Stimulated activated CD4-positive, alpha-beta T cell treated with anti-CD3 and anti-CD28 coated beads, TNF-alpha, amount 100 ng/mL, for 24 hours (primary cell): Measurements from ENCODE around the gene MBD2.

Experiments
- DNase-seq, 3 experiments: peaks; one replicate each; pipeline ENCODE4 v3.0.0-alpha.2; 2020; ENCODE audit warnings: low read depth in 3 of 3

Gene MBD2

DNA sequence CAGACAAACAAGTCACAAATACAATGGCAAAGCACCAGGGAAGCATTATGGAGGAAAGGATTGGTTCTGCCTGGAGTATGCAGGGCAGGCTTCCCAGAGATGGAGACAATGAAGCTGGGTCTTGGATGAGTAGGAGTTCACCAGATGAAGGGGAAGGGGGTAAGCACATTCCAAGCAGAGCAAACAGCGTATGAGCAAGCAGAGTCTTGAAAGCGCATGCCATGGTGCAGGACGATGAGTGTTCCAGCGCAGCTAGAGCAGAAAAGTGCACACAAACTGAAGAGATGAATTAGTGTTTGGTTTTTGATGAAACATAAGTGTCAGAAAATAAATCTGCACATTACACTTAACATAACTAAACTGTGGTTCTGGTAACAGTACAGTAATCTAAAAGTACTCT, 21.6 kb downstream of the MBD2 start:
- DNase-seq, result no peak

DNA sequence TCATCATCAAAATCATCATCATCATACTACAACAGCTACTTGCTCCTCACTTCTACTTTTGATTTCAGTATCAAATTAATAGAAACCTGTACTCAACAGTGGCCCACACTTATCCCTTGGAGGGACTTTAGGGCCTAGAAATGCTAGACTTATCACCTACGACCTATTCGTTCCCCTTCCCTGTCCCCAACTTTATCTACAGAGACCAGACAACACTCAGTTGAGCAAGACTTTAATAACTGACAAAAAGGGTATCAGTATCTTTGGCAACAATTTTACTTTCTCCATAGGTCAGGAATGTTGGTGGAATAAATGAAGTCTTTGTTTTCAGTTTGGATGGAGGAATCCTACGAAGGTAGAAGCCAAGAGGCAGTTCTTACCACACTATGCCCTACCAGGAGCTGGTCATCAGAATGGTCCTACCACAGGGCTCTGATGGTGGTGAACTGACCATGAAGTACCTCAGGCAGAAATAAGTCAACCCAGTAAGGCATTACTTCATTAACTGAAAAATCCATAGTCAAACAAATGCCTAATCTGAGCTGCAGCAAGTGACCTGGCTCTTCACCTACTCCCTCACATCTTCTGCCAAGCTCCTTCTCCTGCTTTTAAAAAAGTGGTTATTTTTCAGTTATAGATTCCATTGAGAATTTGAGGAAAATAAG, 26.6 kb downstream of the MBD2 start:
- no peak for DNase-seq

DNA sequence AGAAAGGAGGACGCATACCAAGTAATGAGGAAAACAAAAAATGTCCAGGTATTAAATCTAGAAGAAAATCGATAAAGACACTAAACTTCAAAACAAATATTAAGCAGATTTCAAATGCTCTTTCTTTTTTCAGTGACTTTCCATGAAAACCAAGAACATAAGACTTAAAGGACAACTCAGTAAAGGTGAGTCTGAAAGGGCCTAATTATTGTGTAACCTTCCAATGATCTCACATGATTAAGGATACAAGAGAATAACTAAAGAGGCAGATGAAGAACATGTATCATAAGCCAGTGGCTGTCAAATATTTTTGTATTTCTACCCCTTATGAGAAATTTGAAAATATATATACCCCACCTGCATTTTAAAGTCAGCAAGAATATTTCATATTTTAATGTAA, 30.7 kb downstream of the MBD2 start:
- no peak for DNase-seq

DNA sequence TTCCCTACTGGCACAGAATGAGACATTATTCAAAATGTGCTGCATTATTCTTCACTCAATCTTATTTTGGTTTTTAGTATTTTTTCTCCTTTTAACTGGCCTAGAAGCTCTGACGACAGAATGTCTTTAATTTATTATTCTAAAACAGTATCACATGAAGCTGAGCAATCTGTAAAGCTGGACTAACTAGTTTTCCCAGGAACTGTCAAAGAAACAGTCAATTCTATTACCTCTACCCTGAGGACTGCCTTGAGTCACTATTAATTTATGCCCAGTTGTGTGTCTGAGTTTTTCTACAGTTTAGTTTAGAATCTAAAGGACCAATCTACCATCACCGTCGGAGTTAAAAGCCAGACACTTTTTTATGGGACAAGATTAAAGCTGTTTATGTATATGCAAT, 31.6 kb downstream of the MBD2 start:
- DNase-seq, result no peak

DNA sequence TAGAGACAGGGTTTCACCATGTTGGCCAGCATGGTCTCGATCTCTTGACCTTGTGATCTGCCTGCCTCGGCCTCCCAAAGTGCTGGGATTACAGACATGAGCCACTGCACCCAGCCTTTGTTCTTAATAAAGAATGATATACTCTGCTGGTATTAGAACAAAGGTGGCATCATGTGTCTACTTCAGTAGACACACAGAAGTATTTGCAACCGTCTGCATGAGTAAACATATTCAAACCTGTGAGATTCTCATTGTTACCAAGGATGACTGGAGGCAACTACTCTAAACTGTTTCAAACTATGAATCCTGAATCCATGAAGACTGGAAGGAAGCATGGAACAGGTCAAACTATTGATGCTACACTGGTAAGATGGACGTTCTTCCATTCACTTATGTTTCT, 32.1 kb downstream of the MBD2 start:
- no peak for DNase-seq

DNA sequence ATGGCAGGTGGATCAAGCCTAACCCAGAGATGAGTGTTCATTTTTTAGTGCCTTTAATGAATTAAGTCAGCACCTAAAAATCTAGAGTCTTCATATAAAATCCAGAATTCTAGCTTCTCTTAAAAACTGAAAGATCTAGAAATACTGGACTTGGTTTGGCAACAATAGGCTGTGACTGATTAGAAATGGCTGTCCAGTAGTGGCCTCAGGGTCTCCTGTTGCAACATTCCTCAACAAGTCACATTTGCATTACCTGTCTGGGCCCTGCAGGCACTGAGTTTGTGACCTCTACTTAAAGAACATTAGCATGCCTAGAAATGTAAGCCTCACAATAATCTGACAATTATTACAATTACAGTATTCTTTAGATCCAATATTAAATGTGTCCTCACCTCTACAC, 33.1 kb downstream of the MBD2 start:
- no peak for DNase-seq

DNA sequence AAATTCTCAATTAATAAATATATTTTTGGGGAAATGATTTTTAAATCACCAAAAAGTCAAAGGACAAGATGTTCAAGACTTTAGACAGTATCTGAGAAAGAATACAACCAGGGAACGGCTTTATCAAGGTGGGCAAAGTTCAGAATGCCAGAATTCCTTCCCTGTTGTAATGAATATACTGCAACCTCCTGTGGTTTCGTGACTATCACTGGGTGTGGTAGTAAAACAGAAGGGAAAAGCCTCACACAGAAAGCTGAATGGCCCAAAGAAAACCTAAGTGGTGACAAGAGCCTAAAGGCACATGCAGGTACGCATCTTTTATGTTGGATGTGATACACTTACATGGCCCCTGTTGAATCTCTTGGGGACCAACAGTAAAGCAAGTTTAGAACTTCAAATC, 37.1 kb downstream of the MBD2 start:
- DNase-seq, result no peak

DNA sequence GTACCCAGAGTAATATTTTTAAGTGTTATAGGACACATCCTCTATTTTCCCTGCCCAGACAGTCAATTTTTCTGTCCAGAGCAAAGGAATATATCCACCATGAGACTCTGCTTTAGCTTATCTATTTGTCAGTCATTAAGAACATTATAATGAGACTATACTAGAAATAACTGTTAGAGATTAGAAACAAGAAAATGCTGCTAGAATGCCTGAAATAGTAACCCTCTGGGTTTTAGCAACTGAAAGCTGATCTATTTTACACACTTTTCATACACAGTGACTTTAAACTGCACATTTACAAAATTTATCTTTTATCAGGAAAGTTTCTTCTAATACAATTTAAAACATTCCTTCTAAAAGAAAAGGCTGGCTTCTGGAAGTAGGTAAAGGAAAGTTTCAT, 39.6 kb downstream of the MBD2 start:
- DNase-seq, result no peak

DNA sequence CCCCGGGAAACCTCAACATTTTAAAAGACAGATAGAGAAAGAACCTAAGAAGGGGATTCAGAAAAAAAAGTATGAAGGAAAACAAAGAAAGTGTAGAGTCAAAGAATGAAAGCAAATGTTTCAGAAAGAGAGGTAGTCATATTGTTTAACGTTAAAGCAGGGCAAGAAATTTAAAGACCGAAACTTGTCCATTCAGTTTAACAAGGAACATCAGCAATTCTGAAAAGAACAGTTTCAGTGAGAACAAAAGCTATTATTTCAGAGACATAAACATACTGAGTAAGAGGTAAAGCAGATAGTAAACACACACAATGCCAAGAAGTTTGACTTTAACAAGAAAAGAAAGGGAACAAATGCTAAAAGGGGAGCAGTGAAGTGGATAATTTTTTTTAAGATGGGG, 41.1 kb downstream of the MBD2 start:
- no peak for DNase-seq

DNA sequence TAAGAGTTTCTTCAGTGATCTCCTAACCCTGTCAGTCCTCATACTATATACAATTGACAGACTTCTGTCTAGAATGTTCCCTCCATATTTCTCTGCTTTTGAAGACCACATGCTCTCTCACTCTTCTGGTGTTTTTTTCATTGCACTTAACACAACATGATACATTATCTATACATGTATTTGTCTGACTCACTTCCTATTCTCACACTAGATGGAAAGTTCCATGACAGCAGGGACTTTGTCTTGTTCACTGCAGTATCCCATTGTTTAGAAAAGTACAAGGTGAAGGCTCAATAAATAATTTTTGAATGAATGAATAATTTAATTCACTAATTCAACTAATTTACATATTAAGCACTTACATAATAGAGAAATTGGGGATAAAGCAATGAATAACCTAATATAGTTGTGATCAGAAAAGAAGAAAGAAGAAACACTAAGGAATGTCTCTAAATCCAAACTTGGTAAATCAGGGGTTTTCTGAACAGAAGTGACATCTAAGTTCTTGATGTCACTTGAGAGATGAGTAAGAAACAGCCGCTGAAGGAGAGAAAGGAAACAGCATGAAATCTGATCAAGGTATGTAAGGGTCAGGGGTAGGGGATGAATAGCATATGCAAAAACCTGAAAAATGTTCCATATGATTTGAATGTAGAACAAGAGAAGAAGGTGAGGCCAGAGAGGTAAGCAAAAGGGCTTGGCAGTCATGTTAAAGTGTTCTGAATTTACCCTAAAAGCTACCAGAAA, 42.4 kb downstream of the MBD2 start:
- DNase-seq, result no peak

DNA sequence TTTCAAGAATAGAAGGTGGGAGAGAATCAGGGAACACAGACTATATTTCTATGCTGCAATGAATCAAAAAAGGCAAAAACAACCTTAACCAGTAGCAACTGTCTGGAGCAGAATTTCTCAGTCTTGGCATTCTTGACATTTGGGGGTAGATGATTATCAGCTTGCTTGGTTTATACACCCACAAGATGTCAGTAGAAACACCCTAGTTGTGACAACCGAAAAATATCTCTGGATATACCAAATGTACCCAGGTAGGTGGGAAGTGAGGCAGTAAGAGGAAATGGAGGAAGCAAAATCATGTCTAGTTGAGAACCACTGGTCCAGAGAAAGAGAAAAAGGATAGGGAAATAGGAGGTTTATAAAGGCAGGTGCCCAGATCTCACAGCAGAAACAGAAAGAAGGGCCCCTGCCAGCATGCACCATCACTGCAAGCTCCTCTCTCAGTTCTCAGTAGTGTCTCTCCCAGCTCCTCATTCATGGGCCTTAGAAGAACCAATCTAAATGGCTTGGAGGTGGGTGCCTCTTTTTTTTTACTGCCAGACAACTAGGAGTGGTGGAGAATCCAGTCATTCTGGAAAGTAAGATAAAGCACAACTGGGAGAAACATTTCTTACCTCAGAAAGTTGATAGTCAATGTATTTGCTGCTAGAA, 50.4 kb downstream of the MBD2 start:
- DNase-seq, result no peak

DNA sequence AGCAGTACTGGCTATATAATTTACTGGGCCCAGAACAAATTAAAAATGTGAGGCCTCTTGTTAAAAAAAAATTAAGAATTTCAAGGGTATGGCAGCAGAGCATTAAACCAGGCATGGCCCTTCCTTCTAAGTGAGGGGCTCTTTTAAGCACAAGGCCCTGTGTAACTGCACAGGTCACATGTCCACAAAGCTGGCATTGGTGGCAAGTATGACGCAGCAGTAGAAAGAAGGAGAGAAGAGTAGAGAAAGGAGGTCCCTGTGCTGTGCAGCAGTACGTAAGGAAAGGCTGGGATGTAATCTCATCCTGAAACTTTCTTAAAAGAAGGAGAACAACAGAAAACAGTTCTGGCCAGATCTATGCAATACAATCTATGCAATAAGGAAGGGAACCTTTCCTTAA, 51.2 kb downstream of the MBD2 start:
- DNase-seq, result no peak

DNA sequence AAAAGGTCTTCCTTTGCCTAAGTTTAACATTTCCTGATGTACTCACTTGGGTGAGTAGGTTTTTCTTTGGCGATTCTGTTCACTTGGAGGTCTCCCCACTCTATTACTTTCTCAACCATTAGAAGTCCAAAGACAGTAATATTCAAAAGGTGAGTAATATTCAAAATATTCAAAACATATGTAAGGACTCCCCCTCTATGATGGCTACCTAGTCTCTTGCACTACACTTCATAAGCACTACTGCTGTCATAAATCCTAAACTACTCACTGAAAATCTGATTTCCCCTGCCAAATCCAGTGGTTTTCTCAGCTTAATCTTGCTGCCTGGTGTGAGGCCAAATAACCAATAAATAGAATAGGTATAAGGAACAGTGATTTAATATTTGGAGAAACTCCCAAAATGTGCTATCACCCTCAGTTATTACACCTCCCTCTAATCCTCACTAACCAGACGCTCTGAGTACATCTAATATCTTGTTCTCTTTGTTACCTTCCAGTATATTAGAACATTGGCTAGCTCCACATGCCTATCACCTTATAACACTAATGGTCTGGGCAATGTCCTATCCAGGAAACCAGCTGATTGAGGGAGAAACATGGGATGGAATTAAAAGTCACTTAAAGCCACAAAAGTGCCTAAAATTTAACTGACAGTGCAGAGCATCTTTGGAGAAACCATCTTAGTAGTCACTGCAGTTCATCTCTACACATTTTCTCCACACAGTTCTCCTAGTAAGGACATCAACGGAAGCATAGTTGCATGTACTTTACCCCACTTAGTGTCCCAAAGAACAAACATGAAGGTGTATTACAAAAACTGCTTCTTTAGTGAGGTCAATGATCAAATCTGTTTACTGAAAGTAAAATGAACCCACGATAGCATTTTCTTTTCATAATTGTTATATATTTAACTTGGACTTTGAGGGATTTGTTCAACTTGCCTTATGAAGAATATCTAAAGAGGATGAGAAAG, 54.8 kb downstream of the MBD2 start:
- no peak for DNase-seq

DNA sequence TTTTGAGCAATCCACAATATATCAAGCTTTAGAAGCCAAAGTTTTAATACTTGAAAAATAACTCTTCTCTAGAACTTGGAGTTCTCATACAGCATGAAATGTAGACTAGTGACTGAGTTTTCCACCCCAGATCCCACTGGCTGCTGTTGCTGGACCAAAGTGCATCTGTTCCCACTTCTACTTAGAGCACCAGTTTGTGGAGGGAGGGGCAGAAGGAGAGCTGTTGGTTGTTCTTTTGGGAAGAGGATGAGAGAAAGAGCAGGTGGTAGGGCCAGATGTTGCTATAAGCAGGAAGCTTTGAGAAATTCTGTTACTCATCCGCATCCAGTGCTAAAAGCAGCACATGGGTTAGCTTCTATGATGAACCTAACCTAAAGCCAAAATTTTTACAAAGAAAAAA, 59.0 kb downstream of the MBD2 start:
- DNase-seq, result no peak

DNA sequence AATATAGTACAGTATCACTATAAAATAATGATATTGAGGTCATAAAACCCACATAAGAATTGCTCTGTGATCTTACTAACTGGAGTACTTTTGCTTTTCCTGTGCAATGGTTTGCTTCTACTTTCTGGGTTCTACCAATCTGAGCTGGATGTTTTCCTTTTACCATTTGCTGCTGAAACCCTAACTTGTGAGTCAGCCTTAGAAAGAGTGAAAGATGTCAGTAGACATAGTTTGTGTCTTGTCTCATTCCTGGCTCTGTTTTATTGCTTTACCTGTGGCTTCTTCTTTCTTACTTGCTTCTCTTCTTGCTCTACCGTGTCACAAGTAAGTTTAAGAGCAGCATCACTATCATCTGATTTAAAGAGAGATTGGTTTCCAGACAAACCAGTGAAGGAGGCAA, 61.0 kb downstream of the MBD2 start:
- no peak for DNase-seq

DNA sequence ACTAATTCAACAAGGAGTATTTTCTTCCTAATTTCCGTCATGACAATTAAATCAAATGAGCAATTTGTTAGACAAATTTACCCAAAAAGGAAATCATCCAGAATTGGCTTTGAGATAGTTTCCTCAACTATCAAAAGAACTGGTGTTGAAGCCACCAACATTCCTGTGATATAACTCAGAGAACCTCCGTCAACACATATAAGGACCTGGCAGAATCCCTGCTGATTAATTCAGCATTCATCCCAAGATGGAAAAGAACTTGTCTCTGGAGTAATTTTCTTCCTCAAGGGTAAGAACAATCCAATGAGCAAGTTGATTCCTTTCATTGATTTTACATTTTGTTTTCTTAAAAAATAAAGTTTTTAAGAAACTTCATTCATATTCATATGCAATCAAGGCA, 62.0 kb downstream of the MBD2 start:
- no peak for DNase-seq

DNA sequence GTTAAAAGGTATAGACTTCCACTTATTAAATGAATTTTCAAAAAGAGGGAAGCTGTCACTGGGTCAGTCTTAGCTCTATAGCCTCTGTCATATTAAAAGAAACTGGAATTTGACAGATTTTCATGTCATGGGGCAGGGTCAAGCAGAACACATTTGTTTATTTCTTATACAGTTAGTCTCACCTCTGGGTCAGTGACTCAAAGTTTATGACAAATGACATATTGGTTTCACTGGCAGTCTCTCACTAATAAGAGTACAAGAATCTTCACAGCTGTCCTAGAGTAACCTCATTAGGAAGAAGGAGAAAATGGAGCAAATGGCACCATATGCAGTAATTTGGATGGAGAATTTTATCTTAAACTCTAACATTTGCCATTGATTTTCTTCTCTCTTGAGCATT, 63.2 kb downstream of the MBD2 start:
- DNase-seq, result no peak

DNA sequence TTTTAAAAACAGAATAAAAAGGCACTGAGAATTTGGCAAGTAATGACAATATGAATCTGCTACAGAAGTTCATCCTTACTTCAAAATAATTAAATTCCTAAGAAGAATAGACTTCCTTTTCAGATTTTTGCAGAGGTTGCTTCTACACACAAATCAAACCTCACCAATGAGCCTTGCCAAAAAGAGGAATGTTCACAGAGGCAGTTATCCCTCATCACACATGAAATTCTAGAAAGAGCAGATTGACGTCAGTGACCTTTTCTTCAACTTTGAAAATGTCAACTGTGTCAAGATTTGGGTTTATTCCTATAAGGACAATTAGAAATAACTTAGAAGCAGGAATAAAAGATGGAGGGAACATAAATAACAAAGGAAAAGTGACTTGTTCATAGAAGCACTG, 64.6 kb downstream of the MBD2 start:
- no peak for DNase-seq

DNA sequence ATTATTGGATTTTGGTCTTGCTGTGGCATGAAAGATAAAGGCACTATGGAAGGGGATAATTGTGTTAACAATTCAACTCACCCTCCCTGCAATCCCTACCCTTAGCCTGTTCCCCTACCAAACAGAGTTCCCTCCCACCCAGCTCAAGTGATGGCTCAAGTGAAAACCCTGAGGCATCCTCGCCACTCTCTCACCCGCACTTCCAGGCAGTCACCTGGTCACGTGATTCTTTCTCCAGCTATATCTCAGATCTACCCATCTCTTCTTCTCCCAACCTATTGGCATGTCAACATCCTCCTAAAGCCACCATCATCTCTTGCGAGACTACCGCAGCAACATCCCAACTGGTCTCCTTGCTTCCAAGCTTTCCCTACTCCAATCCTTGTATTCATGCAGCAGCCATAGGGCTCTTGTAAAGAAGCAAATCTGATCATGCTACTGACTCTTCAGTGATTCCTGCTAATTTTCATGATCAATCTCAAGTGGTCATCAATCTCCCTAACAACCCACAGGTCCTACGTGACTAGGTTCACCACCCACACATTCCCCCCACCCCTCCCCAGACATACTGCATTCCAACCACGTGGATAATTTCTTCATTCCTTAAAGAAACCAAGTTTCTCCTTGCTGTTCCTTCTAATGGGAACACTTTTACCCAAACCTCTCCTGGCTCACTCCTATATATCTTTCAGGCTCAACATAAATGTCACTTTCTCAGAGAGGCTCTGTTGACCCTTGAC, 66.7 kb downstream of the MBD2 start:
- DNase-seq, result no peak

DNA sequence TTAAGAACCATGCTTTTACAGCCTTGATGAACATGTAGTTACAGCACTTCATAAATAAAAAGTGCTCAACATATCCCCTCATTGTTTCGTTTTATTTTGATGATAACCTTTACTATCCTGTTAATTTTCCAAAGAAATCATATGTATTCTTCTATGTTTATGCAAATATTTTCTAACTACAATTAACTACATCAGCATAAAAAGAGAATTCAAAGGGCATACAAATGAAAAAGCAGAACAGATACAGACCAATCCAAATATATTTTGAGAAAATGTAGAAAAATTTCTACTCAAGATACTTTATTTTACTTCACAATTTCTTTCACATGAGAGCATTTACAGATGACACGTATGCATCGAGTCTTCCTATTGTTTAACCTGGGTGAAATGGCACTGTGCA, 69.1 kb downstream of the MBD2 start:
- DNase-seq, result no peak

DNA sequence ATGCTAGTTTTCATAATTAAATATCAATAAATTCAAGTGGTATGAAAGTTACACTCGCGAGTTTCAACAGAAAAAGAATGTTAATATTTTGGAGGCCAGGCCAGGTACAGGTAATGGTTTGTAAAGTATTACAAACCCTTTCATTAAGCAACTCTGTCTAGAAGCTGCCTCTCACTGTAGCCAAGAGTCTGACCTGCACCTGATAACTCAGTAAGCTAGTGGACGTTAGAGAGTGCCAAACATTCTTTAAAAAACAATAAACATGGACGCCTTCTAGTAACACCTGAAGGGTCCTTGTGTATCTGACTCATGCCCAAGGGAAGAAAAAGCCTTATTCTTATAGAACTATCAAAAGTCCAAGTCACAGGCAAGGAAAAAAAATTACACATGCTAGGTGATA, 70.2 kb downstream of the MBD2 start:
- no peak for DNase-seq
